ENCODE results near the gene CNBP. TPM values are rescaled to one million over a fixed set of nuclear protein-coding genes. Genes with fewer than 3 reads are reported as not detected.
"Not testable (repeated sequence)": the region's sequence is repeated elsewhere in the genome, so short reads cannot be mapped to it uniquely, and the experiment has no call there.

CNBP gene
- polyA plus RNA-seq, 1 donor, result 399 TPM

GRCh38 chr3:129136275-129136674 is 47.4 kb downstream of the CNBP start:
- DNase-seq, result not testable (repeated sequence)

- DNase-seq, result no peak
Observed at GRCh38 chr3:129132097-129132866, 51.4 kb downstream of the CNBP start.

GRCh38 chr3:129131465-129132088 is 52.1 kb downstream of the CNBP start:
- no peak for DNase-seq

DNA sequence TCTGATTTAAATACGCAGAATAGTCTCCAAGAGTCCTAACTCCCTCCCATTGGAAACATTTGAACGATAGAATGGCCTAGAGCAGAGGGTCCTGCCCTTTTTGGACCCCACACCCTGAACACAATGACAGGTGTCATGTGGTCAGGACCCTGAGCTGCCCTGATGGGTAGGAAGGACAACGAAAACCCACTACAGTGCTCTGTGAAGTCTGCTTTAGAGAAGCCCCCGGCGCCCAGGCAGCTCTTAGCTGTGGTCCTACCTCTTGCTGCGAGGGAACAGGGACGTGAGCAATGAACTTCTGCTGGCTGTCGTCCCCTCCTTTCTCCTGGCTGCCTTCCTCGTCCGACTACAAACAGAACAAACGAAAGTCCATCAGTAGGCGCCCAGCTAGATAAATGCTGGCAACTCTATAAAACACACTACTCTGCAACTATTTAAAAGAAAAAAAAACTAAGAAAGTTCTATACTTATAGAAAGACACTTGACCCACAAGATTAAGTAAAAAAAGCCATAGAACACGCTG is 53.3 kb downstream of the CNBP start:
- DNase-seq, result no peak

GRCh38 chr3:129128357-129129155 is 55.1 kb downstream of the CNBP start:
- DNase-seq, result no peak

GRCh38 chr3:129126726-129127280 is 56.9 kb downstream of the CNBP start:
- no peak for DNase-seq

GRCh38 chr3:129123314-129124060 is 60.2 kb downstream of the CNBP start:
- no peak for DNase-seq

DNA sequence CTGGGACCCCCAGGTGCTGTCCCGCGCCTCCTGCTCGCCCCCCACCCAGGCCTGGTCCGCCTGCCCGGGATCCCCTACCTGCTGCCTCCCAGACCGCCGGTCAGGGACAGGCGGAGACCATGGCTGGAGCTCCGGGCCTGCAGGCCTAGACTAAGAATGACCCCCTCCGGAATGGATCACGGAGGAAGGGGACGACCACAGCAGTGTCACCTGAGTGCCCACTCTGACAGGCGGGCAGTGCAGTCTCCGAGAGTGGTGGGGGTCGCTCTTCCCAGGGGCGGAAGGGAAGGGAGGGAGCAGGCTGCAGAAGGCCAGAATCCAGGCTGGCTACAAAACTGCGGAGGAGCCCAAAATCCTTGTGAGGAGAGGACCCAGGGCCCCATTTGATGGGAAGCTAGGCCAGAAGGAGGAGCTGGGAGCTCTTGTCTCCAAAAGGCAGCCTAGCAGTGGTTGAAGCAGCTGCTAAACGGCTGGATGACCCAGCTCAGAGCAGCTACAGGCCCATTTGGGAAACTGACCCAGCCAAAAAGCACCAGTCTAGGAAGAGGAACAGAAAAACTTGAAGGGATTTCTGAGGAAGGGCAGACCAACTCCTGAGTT is 61.2 kb downstream of the CNBP start:
- no peak for DNase-seq

DNA sequence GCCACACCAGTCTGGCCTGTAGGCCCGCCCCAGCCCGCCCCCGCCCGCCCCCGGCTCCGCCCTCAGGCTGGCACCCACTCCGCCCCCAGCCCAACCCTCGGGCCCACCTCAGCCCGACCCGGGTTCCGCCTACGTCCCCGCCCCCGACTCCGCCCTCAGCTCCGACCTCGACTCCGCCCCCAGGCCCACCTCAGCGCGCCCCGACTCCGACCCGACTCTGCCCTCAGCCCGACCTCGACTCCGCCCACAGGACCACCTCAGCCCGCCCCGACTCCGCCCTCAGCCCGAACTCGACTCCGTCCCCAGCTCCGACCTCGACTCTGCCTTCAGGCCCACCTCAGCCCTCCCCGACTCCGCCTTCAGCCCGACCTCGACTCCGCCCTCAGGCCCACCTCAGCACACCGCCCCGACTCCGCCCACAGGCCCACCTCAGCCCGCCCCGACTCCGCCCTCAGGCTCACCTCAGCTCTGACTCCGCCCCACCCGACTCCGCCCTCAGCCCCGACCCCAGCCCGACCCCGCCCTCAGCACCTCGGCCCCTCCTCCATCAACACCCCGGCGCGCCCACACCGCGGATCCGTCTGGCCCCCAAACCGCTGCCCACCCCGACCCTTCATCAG is 61.8 kb downstream of the CNBP start, which contains the start of gene RAB43:
Gene RAB43 (minus strand): TSS at position 13 of the 620 bp plus-strand sequence. CDS start 315 bp downstream, outside the sequence.
- DNase-seq, result peak; percentile 88

DNA sequence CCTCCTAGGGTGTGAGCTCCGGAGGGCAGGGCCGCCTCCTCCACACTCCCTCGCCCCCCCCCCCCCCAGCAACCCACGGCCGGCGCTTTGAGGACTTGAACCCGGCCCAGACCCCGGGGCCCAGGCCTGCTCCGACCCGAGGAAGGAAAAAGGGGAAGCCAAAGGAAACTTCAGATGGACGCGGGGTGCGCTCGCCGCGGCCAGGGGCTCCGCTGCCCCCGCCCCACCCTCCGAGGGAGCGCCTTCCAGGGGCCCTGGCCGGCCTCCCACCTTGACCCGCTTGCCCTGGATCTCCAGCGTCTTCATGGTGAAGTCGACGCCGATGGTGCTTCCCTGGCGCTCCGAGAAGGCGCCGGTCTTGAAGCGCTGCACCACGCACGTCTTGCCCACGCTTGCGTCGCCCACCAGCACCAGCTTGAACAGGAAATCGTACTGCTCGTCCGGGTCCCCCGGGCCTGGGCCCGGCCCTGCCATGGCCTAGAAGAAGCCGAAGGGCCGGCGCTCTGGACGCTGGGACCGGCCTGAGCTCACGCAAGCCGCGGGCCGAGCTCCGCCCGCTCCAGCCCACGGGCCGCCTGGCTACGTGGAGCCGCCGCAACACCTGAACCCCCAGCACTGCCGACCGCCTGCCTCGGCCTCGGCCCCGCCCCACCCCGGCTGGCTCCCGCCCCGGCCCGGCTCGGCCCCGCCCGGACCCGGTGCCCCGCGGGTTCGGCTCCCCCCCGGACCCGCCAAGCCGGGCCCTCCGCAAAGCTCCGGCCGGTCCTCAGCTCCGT is 62.5 kb downstream of the CNBP start:
- DNase-seq, result no peak

- peak; percentile 87 for DNase-seq
Observed at GRCh38 chr3:129120254-129121004, 63.3 kb downstream of the CNBP start.

GRCh38 chr3:129119365-129120100 is 64.2 kb downstream of the CNBP start:
- DNase-seq, result no peak

DNA sequence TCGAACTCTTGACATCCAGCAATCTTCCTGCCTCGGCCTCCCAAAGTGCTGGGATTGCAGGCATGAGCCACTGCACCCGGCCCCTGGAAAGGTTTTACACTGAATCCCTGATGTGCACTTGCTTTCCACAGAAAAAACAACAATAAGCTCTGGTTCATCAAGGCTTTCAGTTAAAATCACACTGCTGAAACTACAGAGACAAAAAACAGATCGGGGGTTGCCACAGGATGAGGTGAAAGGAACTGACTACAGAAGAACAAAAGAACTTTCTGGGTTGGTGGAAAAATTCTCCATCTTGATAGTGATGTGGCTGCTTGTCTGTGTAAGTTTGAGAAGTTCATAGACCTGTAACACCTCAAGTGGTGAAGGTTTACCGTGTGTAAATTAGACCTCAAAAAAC is 65.0 kb downstream of the CNBP start:
- DNase-seq, result no peak

Other genes with a start within 250 kb of the CNBP start
- 1.7 TPM for gene CFAP92, start 189.8 kb downstream of the CNBP start, polyA plus RNA-seq (ENCODE audit: insufficient read length)
- gene EFCC1, start 182.6 kb downstream of the CNBP start, polyA plus RNA-seq (ENCODE audit: insufficient read length), result 1.7 TPM
- 0.47 TPM for gene GP9, start 123.1 kb downstream of the CNBP start, polyA plus RNA-seq (ENCODE audit: insufficient read length)
- 4.0 TPM for gene RAB43, start 62.1 kb downstream of the CNBP start, polyA plus RNA-seq (ENCODE audit: insufficient read length)
- gene ISY1, start 22.8 kb downstream of the CNBP start, polyA plus RNA-seq (ENCODE audit: insufficient read length), result 53.1 TPM
- 176 TPM for gene COPG1, start 65.7 kb upstream of the CNBP start, polyA plus RNA-seq (ENCODE audit: insufficient read length)
- gene HMCES, start 95.0 kb upstream of the CNBP start, polyA plus RNA-seq (ENCODE audit: insufficient read length), result 55.7 TPM
- gene EFCAB12, start 244.7 kb upstream of the CNBP start, polyA plus RNA-seq (ENCODE audit: insufficient read length), result 5.9 TPM

Data from left kidney (tissue), 2 donors.